Breast epithelium (tissue), 3 donors: ENCODE data around the gene IPCEF1.

Experiments used
- POLR2A ChIP-seq: fragments of 450-650 bp; IDR thresholded peaks from one replicate; pipeline ENCODE4 v1.6.1; 2016; ENCODE audit warnings: antibody characterized with exemption, mild to moderate bottlenecking, moderate library complexity
- TF ChIP-seq, protein P1 (sequence below), 3 donors: fragments of 450-650 bp; IDR thresholded peaks; one replicate each; pipeline ENCODE4 v1.5.1; 2016 to 2017; ENCODE audit warnings: antibody characterized with exemption in 3 of 3, mild to moderate bottlenecking in 3 of 3, moderate library complexity in 3 of 3

- TF ChIP-seq, protein P1, sequence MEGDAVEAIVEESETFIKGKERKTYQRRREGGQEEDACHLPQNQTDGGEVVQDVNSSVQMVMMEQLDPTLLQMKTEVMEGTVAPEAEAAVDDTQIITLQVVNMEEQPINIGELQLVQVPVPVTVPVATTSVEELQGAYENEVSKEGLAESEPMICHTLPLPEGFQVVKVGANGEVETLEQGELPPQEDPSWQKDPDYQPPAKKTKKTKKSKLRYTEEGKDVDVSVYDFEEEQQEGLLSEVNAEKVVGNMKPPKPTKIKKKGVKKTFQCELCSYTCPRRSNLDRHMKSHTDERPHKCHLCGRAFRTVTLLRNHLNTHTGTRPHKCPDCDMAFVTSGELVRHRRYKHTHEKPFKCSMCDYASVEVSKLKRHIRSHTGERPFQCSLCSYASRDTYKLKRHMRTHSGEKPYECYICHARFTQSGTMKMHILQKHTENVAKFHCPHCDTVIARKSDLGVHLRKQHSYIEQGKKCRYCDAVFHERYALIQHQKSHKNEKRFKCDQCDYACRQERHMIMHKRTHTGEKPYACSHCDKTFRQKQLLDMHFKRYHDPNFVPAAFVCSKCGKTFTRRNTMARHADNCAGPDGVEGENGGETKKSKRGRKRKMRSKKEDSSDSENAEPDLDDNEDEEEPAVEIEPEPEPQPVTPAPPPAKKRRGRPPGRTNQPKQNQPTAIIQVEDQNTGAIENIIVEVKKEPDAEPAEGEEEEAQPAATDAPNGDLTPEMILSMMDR (IDR thresholded peaks at IDR 0.05): no peak
- TF ChIP-seq POLR2A: no peak
Measured at GRCh38 chr6:154123155-154123956, 233.2 kb downstream of the IPCEF1 start.
